Neural cell (in vitro differentiated cells): ENCODE data around the gene ADH5. TPM values are rescaled to one million over a fixed set of nuclear protein-coding genes. Genes with fewer than 3 reads are reported as not detected.

Source experiments
- H2AFZ ChIP-seq: fragments of 200-600, 300-800 bp; sonication (generic), shearing (Covaris generic); 2 replicates; pipeline ENCODE4 v1.6.0; 2014; ENCODE audit warnings: low read depth, mild to moderate bottlenecking, antibody characterized with exemption, low read length, moderate library complexity
- H3F3A ChIP-seq: fragments of 200-600 bp; shearing (Covaris generic); 2 replicates; pipeline ENCODE4 v1.6.1; 2016; ENCODE audit warnings: mild to moderate bottlenecking, moderate library complexity, mixed read lengths, antibody characterized with exemption, low read length; ENCODE audit not compliant: insufficient read depth, poor library complexity, severe bottlenecking
- H3K27ac ChIP-seq: fragments of 200-600, 300-800 bp; sonication (generic), shearing (Covaris generic); 2 replicates; pipeline ENCODE4 v1.5.1; 2014; ENCODE audit warnings: mild to moderate bottlenecking, low read length, moderate library complexity
- H3K27me3 ChIP-seq: fragments of 300-800, 200-600 bp; sonication (generic), shearing (Covaris generic); 2 replicates; pipeline ENCODE4 v1.6.0; 2014; ENCODE audit warnings: mild to moderate bottlenecking, low read depth, low read length, moderate library complexity; ENCODE audit not compliant: insufficient read depth
- H3K36me3 ChIP-seq: fragments of 300-800, 200-600 bp; sonication (generic), shearing (Covaris generic); 2 replicates; pipeline ENCODE4 v1.5.1; 2014; ENCODE audit warnings: mild to moderate bottlenecking, antibody characterized with exemption, low read length, moderate library complexity; ENCODE audit not compliant: insufficient read depth
- H3K4me2 ChIP-seq: fragments of 300-800, 200-600 bp; sonication (generic), shearing (Covaris generic); 2 replicates; pipeline ENCODE4 v1.6.0; 2014; ENCODE audit warnings: mild to moderate bottlenecking, low read length
- H3K4me3 ChIP-seq: fragments of 300-800, 200-600 bp; sonication (generic), shearing (Covaris generic); 2 replicates; pipeline ENCODE4 v1.5.1; 2014; ENCODE audit warnings: mild to moderate bottlenecking, low read length, moderate library complexity
- H3K79me2 ChIP-seq: fragments of 200-600 bp; shearing (Covaris generic); replicated peaks from 2 replicates; pipeline ENCODE4 v1.6.0; 2014; ENCODE audit warnings: mild to moderate bottlenecking, low read length, moderate library complexity; ENCODE audit not compliant: insufficient read depth
- H3K9ac ChIP-seq: fragments of 300-800, 200-600 bp; sonication (generic), shearing (Covaris generic); 2 replicates; pipeline ENCODE4 v1.6.1; 2016; ENCODE audit warnings: mild to moderate bottlenecking, low read length, mixed read lengths
- H3K9me2 ChIP-seq: fragments of 200-600 bp; shearing (Covaris generic); 2 replicates; pipeline ENCODE4 v1.6.1; 2016; ENCODE audit warnings: mild to moderate bottlenecking, low read length, mixed read lengths; ENCODE audit not compliant: insufficient read depth
- H3K9me3 ChIP-seq: fragments of 200-600, 300-800 bp; sonication (generic), shearing (Covaris generic); 2 replicates; pipeline ENCODE4 v1.6.1; 2016; ENCODE audit warnings: mild to moderate bottlenecking, mixed run types, low read length, moderate library complexity, mixed read lengths
- H4K20me1 ChIP-seq: fragments of 200-600 bp; shearing (Covaris generic); 2 replicates; pipeline ENCODE4 v1.6.1; 2016; ENCODE audit warnings: mild to moderate bottlenecking, mixed run types; ENCODE audit not compliant: insufficient read depth
- CTCF ChIP-seq: fragments of 450-650 bp; IDR thresholded peaks from 2 replicates; pipeline ENCODE4 v1.5.1; 2014; ENCODE audit warnings: antibody characterized with exemption, mild to moderate bottlenecking, moderate library complexity; ENCODE audit not compliant: poor library complexity, severe bottlenecking
- EP300 ChIP-seq: fragments of 450-650 bp; conservative IDR thresholded peaks from 2 replicates; pipeline ENCODE4 v1.6.1; 2014; ENCODE audit warnings: antibody characterized with exemption, mild to moderate bottlenecking, moderate library complexity; ENCODE audit not compliant: poor library complexity, severe bottlenecking
- EZH2 ChIP-seq: fragments of 200-600, 300-800 bp; shearing (Covaris generic), sonication (generic); IDR thresholded peaks from 2 replicates; pipeline ENCODE4 v1.6.1; 2014; ENCODE audit warnings: antibody characterized with exemption, low read length, borderline replicate concordance, mild to moderate bottlenecking; ENCODE audit not compliant: insufficient read depth, poor library complexity, severe bottlenecking
- MXI1 ChIP-seq: fragments of 450-650 bp; conservative IDR thresholded peaks from 2 replicates; pipeline ENCODE4 v1.6.1; 2014; ENCODE audit warnings: antibody characterized with exemption, mild to moderate bottlenecking; ENCODE audit not compliant: poor library complexity, severe bottlenecking
- POLR2AphosphoS5 ChIP-seq: IDR thresholded peaks from 2 replicates; pipeline ENCODE4 v1.6.1; 2012
- RAD21 ChIP-seq: fragments of 450-650 bp; conservative IDR thresholded peaks from 2 replicates; pipeline ENCODE4 v1.6.1; 2014; ENCODE audit warnings: antibody characterized with exemption, mild to moderate bottlenecking, moderate library complexity
- REST ChIP-seq: IDR thresholded peaks from 2 replicates; pipeline ENCODE4 v1.6.1; 2012; ENCODE audit warnings: borderline replicate concordance
- SMC3 ChIP-seq: fragments of 450-650 bp; conservative IDR thresholded peaks from 2 replicates; pipeline ENCODE4 v1.6.1; 2014; ENCODE audit warnings: antibody characterized with exemption, mild to moderate bottlenecking, moderate library complexity; ENCODE audit not compliant: poor library complexity
- TAF1 ChIP-seq: IDR thresholded peaks from 2 replicates; pipeline ENCODE4 v1.6.1; 2012; ENCODE audit warnings: low read depth
- polyA plus RNA-seq: library from polyadenylated mRNA; depleted of rRNA; stranded (reverse); fragments of >200 nt; gene quantifications from 2 replicates; pipeline ENCODE4 v1.2.3, GENCODE V29; 2014

The ADH5 gene
- polyA plus RNA-seq, 1 donor from 2014 or later = 201 TPM

GRCh38 chr4:99078336-99078735, 10.3 kb downstream of the ADH5 start:
- H2AFZ ChIP-seq = no peak overlapping the region
- H3K9me3 ChIP-seq = no peaks in the 10 kb centered on the region
- H4K20me1 ChIP-seq = no peaks in the 10 kb centered on the region
- H3F3A ChIP-seq = no peaks in the 10 kb centered on the region
- TF ChIP-seq TAF1 (no peak), EZH2 (no peak), RAD21 (no peak), MXI1 (no peak), POLR2AphosphoS5 (no peak), EP300 (no peak), SMC3 (no peak), CTCF (no peak), REST (no peak)
- peaks cover 16% of the 10 kb centered on the region for H3K36me3 ChIP-seq
- H3K4me2 ChIP-seq = no peak overlapping the region
- no peak overlapping the region for H3K27ac ChIP-seq
- peaks cover 4% of the 10 kb centered on the region for H3K79me2 ChIP-seq
- H3K4me3 ChIP-seq = no peak overlapping the region
- no peak overlapping the region for H3K9ac ChIP-seq
- H3K9me2 ChIP-seq = no peaks in the 10 kb centered on the region
- no peaks in the 10 kb centered on the region for H3K27me3 ChIP-seq

DNA sequence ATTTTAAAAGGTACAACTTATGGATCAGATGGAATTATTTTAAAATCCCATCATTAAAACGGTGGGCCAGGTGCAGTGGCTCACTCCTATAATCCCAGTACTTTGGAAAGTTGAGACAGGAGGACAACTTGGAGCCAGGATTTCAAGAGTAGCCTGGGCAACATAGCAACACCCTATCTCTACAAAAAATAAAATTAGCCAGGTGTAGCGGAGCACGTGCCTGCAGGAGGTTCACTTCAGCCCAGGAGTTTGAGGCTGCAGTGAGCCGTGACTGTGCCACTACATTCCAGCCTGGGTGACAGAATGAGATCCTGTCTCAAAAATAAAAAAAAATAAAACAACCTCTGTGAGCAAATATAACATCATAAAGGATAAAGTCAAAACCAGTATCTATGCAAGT, 11.4 kb downstream of the ADH5 start:
- H3K36me3 ChIP-seq = peaks cover 16% of the 10 kb centered on the region
- no peak overlapping the region for H2AFZ ChIP-seq
- no peaks in the 10 kb centered on the region for H3K27me3 ChIP-seq
- no peaks in the 10 kb centered on the region for H4K20me1 ChIP-seq
- TF ChIP-seq TAF1 (no peak), EP300 (no peak), EZH2 (no peak), CTCF (no peak), MXI1 (no peak), POLR2AphosphoS5 (no peak), SMC3 (no peak), RAD21 (no peak), REST (no peak)
- no peaks in the 10 kb centered on the region for H3K9me2 ChIP-seq
- no peak overlapping the region for H3K9ac ChIP-seq
- no peaks in the 10 kb centered on the region for H3F3A ChIP-seq
- H3K27ac ChIP-seq = no peak overlapping the region
- H3K4me3 ChIP-seq = no peak overlapping the region
- H3K9me3 ChIP-seq = no peaks in the 10 kb centered on the region
- H3K79me2 ChIP-seq = peaks cover 4% of the 10 kb centered on the region
- no peak overlapping the region for H3K4me2 ChIP-seq
